Measurements from ENCODE around the gene NEDD4L.
"Not testable (repeated sequence)": the region's sequence is repeated elsewhere in the genome, so short reads cannot be mapped to it uniquely, and the experiment has no call there.

DNA sequence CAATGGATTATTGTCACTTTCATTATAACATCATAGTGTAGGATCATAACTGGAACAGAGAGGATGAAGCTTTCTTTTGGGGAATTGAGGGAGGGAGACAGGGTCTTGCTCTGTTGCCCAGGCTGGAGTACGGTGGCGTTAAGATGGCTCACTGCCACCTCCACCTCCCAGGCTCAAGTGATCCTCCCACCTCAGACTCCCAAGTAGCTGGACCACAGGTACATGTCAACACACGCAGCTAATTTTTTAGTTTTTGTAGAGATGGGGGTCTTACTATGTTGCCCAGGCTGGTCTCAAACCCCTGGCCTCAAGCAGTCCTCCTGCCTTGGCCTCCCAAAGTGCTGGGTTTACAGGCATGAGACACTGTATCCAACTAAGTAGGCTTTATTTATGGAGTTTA is 221.5 kb downstream of the NEDD4L start:
- TF ChIP-seq GABPA (IDR thresholded peaks at IDR 0.05; ENCODE audit: low read depth); BACH1 (IDR thresholded peaks at IDR 0.05; ENCODE audit: borderline replicate concordance); TAF1 (IDR thresholded peaks at IDR 0.05; ENCODE audit: borderline replicate concordance, low read depth, low read length); PAX5 (IDR thresholded peaks at IDR 0.05; ENCODE audit: borderline replicate concordance, low read depth, low read length); JUND (IDR thresholded peaks at IDR 0.05; ENCODE audit: low read depth, low read length); RFX5 (IDR thresholded peaks at IDR 0.05; ENCODE audit: low read depth, low read length); SIN3A (IDR thresholded peaks at IDR 0.05; ENCODE audit: low read depth, low read length): not testable (repeated sequence)
- TF ChIP-seq, protein P1, sequence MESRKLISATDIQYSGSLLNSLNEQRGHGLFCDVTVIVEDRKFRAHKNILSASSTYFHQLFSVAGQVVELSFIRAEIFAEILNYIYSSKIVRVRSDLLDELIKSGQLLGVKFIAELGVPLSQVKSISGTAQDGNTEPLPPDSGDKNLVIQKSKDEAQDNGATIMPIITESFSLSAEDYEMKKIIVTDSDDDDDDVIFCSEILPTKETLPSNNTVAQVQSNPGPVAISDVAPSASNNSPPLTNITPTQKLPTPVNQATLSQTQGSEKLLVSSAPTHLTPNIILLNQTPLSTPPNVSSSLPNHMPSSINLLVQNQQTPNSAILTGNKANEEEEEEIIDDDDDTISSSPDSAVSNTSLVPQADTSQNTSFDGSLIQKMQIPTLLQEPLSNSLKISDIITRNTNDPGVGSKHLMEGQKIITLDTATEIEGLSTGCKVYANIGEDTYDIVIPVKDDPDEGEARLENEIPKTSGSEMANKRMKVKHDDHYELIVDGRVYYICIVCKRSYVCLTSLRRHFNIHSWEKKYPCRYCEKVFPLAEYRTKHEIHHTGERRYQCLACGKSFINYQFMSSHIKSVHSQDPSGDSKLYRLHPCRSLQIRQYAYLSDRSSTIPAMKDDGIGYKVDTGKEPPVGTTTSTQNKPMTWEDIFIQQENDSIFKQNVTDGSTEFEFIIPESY (IDR thresholded peaks at IDR 0.05) = not testable (repeated sequence)
- TF ChIP-seq, protein P2, sequence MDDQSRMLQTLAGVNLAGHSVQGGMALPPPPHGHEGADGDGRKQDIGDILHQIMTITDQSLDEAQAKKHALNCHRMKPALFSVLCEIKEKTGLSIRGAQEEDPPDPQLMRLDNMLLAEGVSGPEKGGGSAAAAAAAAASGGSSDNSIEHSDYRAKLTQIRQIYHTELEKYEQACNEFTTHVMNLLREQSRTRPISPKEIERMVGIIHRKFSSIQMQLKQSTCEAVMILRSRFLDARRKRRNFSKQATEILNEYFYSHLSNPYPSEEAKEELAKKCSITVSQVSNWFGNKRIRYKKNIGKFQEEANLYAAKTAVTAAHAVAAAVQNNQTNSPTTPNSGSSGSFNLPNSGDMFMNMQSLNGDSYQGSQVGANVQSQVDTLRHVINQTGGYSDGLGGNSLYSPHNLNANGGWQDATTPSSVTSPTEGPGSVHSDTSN (IDR thresholded peaks at IDR 0.05; ENCODE audit: insufficient replicate concordance, low read depth, low read length) = not testable (repeated sequence)
- TF ChIP-seq, protein P3, sequence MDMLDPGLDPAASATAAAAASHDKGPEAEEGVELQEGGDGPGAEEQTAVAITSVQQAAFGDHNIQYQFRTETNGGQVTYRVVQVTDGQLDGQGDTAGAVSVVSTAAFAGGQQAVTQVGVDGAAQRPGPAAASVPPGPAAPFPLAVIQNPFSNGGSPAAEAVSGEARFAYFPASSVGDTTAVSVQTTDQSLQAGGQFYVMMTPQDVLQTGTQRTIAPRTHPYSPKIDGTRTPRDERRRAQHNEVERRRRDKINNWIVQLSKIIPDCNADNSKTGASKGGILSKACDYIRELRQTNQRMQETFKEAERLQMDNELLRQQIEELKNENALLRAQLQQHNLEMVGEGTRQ (IDR thresholded peaks at IDR 0.05; ENCODE audit: borderline replicate concordance, low read depth, low read length) = not testable (repeated sequence)
